NCI-H524 (cell line): Measurements from ENCODE around the gene GPR141.
"Not testable (repeated sequence)": the region's sequence is repeated elsewhere in the genome, so short reads cannot be mapped to it uniquely, and the experiment has no call there.

Experiments
- DNase-seq, 2 experiments: peaks; one replicate each; lab custom pipeline; 2025; lab: John Stamatoyannopoulos, UW

Gene GPR141

DNA sequence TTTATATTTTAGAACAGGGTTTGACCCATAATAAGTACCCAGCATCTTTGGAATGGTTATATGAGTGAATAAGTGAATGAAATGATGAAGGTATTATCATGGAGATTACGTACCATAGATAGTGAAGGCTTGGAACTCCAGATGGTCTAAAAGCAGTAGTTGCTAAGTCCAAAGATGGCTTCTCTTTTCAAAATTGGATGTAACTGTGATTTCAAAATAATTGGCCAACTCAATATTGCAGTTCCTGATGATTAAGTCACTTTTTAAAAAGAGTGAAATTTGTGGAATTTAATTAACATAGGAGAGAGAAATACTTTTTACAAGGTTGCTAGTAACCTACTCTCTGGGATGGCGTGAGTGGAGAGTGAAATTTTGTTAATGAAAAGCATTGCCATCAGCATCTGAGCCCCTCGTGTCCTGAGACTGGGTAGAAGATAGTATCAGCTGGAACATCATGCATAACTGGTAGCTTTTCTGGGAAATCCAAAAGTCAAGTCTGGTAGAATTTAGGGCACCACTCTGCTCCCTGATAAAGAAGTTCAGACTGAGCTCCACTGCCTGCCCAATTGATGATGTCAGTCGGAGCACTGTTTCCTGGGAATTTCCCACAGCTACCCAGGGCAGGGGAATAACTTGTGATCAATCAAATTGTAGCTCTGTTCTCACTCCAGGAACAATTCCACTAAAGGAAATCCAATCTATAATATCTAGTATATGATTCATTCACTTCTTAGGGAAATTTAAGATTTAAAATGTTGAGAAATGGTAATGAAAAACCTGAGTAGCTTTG, 3.2 kb downstream of the GPR141 start:
- no peak for DNase-seq

DNA sequence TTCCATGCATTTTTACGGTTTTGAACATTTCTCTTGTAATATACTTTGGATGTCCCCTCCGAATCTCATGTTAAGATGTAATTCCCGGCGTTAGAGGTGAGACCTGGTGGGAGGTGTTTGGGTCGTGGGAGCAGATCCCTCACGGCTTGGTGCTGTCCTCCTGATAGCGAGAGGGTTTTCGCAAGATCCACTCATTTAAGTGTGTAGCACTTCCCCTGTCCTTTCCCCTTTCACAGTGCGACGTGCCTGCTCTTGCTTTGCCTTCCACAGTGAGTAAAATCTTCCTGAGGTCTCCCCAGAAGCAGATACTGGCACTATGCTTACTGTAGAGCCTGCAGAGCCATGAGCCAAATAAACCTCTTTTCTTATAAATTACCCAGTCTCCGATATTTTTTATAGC, 6.6 kb downstream of the GPR141 start:
- no peak for DNase-seq

DNA sequence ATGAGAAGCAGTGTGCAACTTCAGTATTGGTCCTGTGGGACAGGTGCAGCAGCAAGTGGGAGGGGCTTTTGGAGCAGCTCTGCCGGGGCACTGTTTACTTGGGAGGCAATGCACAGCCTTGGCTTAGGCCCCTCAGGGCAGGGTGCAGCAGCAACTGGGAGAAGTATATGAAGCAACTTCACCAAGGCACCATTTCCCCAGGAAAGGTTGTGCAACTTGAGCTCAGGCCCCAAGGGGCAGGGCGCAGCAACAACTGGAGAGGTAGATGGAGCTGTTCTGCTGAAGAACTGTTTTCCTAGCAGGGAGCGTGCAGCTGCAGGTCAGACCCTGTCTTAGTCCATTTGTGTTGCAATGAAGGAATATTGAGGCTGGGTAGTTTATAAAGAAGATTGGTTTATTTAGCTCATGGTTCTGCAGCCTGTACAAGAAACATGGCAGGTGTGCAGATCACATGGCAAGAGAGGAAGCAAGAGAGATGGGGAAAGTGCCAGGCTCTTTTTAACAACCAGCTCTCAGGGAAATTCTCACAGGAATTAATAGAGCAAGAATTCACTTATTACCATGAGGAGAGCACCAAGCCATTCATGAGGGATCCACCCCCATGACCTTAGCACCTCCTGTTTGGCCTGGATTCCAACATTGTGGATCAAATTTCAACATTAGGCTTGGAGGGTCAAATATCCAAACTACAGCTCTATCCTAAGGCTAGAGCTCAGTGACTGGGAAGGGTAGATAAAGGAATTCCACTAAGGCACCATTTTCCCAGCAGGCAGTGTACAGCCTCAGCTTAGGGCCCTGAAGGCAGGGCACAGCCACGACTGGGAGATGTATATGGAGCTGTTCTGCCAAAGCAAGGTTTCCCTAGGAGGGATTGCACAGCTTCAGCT, 10.9 kb downstream of the GPR141 start:
- DNase-seq, result peak in 1 of 2 experiments; percentile 11

DNA sequence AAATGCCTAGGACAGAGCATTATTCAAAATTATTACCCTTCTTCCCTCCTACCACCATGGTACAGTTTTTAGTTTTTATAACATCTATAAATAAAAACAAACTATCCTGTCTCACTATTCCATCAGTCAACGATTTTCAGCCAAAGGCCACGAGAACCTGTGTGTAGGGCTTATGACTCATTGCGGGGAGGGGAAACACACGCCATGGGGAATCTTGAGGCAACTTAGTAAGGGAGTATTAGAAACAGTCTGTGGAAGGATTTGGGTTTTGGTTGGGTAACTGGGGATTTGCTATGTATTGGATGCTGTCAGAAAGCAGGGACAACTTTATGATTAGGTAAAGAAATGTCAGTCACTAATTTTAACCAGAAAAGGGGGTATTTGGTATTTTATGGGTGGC, 14.7 kb downstream of the GPR141 start:
- no peak for DNase-seq

DNA sequence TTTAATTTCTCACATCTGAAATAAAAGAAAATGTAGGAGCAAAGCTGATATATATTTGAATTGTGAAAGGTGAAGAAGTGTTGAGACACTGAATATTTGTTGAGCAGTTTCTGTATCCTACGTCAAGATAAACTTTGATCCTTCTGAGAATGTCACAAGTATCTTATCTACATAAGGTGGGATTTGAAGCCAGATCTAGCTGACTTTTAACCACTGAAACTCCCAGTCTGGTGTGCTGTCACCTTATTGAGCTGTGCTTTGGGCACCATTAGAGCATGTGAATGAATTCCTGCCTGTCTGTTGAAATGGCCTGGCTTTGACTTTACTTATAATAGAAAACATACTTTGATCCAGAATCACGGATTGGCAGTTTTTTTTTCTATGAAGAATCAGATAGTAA, 15.2 kb downstream of the GPR141 start:
- DNase-seq, result no peak

DNA sequence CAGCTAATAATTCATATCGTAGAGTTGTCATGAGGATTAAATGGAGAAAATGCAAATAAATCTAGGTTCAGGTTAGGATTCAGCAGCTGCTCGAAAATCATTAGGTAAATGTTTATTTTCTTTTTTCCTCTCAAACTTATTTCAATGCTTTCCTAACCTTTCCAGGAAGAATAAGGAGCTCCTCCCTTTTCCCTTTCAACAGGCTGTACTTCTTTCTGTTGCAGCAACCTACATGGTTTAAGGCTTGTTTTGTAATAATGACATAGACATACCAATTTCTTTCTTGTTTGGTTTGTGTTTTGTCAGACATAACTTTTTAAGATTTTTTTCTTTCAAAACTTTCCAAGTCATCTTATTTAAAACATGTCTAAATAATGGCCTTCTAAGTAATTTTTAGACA, 18.2 kb downstream of the GPR141 start:
- DNase-seq, result no peak

DNA sequence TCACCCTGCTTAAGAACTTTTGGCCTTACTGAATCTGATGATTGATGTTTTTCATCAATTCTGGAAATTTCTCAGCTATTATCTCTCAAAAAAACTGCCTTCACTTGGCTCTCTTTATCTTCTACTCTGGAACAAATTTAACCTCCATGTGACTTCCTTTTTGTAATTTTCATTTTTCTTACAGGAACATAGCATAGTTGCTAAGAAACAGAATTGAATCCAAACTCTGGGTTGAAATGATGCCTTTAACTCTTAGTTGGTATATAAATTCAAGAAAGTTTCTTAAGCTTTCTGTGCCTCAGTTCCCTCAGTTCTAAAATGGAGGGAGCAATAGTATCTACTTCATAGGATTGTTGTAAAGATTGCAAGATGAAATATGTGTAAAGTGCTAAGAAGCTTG, 19.8 kb downstream of the GPR141 start:
- DNase-seq, result no peak

DNA sequence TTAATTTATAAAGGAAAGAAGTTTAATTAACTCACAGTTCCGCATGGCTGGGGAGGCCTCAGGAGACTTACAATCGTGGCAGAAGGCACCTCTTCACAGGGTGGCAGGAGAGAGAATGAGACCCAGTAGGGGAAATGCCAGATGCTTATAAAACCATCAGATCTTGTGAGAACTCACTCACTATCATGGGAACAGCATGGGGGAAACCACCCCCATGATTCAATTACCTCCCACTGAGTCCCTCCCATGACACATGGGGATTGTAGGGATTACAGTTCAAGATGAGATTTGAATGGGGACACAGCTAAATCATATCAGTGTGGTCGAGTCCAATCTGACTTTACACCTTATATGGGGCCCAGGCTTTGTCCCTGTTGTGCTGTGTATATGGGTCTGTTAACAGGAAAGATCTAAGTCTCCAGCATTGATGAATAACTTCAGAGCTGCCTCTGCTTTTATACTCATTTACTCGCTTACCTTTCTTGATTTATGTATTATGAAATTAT, 20.8 kb downstream of the GPR141 start:
- DNase-seq, result not testable (repeated sequence)

DNA sequence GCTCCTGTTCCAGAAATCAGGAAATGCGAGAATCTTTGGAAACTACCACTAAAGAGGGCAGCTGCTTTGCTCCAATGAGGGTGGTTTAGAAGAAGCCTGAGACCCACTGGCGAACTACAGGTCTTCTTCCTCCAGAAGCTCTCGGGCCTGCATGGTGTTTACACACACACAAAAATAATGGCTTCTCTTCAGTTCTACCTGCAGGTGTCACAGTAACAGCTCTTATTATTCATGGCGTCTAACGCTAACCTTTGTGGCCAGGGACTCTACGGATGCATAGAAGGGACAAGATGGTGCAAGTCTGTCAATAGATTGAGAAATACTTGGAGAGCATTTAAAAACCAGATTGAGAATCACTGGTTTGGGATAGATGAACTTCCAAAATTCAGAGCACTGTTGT, 22.4 kb downstream of the GPR141 start:
- DNase-seq, result no peak

DNA sequence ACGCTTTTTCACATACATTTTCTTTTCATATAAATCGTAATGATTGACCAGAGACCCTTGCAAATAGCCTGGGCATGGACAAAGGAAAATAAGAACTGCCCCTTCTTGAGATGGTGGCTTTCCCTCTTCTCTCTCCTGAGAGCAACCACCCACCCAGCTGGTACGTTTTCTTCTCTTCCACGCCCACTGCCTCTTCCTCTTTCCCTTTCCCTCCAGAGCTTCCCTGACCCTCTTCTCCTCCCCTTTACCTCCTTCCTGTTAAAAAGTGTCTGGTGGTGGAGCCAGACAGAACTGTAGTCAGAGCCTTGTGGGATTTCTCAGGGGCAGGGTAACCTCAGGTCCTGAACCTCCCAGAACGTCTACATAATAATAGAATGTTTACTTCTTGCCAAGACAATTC, 23.2 kb downstream of the GPR141 start:
- DNase-seq, result no peak

DNA sequence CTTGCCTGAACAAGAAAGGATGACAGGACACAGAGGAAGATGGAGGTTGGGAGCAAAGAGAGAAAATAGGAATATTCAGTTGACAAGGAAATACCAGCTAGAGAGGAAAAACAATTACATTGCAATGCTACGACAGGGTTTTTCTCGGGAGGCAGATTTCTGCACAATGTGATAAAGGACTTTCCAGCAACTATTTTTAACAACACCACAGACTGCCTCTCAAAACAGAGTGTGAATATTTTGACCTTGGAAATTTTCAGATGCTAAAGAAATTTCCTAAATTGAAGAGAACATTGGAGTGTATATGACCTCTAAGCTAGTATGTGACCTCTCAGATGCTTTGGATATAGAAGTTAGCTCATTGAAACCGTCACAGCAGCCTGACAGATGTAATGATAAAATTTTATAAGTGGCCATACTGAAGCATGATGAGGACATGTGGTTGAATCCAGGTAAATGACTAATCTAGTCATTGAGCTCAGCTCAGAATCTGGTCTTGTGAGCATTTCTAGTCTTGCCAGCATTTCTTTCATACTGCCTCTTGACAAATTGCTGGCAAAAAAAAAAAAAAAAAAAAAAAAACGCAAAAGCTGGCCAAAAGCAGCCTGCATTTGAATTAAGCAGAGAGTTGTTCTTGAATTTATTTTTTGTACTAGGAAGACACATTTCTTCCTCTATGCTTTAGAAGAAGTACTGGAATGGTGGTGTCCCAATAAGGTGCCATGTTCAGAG, 24.4 kb downstream of the GPR141 start:
- no peak for DNase-seq

DNA sequence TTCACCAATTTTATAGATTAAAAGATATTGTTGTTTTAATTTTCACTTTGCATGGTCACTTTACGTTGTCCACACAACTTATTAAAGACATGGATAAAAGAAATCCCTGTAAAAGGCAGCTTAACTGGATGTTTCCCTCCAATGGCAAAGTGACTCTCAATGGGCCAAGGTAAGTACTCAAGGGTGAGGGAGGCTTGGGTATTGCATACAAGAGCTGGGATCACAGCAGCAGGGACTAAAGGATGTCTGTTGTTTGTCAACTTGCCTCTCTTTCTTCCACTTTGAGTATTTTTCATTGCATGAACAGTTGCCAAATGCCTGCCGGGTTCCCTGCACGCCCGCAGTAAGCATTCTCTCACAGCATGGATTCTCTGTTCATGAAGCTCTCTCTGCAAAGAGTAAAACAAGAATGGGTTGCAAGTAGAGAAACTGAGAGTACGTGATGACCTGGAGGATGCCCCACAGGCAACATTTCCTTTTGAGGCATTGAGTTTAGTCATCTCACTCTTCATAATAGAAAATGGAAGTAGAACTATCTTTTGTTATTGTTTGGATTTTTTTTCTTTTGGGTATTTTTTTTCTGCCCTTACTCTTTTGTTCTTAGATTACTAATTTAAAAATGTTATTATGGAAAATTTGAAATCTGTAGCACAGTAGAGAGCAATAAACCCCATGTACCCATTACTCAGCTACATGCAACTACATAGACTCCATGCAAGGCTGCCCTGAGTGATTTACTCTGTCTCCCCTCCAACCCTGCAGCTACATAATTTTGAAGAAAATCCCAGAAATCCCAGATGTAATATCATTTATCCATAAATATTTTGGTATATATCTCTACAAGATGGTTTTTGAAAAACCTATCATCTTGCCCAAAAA, 26.3 kb downstream of the GPR141 start:
- DNase-seq, result no peak

DNA sequence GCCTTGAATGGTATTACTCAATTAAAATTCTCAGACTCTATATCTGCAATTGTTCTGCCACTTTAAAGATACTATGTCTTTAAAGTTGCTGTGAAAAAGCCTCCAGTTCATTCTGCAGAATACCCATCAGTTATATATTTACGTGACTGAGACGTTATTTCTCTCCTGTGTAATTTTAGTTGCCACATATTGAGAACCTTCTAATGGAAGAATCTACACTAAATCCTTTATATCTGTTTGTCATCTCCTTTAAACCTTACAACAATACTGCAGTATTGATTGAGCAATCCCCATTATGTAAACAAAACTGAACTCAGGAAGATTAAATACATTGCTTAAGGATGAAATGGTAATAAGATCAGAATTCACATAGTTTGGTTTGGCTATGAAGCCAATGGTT, 30.0 kb downstream of the GPR141 start:
- DNase-seq, result no peak

DNA sequence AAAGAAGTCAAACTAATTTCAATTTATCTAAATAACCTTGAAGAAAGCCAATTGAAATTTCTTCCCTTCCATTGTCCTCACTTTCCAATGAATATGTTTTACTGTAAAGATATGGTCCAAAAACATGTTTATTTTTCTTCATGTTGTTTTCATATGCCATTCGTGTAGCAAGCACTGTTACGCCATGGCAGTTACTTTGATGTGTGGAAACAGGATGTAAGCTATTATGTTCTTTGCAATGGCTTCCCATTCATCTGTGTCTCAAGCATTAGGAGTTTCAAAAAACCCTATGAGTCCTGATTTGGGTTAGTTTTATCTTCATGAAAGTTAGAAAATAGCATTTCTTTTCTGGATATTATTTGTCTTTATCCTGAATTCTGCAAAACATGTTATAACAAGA, 31.0 kb downstream of the GPR141 start:
- no peak for DNase-seq

DNA sequence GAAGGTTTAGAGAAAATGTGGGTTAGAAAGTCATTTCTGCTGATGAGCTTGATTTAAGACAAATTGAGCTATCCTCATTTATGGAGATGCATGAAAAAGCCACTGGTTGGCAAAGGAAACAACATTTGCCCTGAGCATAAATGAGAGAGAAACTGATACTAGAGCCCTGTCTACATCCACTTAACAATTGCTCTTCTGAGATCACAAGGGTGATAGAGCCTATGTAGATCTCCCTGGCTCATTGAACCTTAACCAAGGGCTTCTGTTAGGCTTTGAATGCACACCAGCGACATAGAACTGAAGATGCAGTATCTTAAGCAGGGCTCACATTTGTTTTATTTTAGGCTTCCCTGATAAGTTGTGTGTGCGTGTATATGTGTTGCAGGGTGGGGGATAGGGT, 35.0 kb downstream of the GPR141 start:
- no peak for DNase-seq

DNA sequence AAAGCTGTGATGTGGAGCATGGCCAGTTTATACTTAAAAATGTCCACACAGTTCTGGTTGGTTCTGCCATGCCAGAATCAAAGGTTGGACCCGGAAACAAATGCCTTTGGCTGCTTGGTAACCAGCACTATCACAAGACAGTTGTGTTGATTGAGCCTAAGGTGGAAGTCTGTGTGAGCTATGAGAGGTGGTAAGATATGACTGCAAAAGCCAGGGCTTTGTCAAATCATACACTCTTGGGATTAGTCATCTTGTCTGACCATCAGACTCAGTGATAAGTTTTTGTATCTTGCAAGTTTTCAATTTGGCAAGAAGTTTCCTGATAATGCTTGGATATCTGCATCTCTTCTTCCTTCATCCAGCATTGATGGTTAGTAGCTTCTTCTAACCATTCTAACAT, 35.5 kb downstream of the GPR141 start:
- DNase-seq, result no peak

DNA sequence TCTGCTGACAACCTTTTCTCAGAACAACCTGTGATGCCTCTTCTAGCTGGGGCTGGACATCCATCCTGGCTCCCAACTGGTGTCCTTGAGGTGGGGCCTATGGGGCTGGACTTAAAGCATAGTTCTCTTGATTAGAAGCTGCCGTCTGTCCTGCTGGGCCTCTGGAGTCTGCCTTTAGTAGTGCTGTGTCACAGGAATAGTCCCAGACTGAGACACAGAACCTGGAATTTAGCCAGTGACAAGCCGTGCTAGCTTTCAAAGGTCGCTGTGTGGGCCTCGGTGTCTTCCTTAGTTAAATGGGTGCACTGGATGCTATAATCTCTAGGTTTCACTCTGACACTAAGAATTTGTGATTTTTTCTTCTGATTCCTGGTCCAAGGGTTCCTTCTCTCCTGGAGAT, 41.2 kb downstream of the GPR141 start:
- no peak for DNase-seq

DNA sequence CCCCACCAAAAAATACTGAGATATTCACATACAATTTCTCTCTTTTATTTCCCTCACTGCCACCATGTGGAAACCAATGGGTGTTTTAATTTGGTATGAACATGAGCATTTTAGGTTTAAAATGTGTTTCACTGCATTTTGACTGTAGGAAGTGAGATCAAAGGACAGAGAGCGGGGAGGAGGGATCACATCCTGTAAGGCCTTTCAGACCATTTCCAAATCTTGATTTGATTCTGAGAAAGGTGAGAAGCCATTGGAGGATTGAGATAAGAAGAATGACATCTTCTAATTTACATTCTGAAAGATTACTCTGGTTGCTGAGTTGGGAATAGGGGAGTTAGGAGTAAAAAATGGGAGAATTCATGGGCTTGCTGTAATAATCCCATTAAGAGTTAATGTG, 42.5 kb downstream of the GPR141 start:
- DNase-seq, result no peak

DNA sequence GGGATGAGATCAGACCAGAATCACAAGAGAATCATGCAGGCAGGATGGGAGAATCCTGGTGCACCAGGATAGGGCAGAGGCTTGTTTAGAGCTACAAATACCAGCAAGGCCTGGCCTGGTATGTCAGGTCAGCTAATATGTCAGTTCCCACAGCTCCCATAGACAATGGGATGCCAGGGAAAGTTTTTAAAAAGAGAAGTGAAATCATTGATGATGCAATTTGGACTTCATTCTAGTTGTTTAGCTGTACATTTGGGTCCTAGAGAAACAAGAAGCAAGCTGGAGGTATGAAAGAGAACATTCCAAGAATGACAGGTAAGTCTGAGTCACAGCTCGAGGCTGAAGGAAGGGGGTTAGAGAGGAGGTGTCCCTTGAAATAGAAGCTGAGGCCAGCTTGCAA, 45.2 kb downstream of the GPR141 start:
- DNase-seq, result no peak

DNA sequence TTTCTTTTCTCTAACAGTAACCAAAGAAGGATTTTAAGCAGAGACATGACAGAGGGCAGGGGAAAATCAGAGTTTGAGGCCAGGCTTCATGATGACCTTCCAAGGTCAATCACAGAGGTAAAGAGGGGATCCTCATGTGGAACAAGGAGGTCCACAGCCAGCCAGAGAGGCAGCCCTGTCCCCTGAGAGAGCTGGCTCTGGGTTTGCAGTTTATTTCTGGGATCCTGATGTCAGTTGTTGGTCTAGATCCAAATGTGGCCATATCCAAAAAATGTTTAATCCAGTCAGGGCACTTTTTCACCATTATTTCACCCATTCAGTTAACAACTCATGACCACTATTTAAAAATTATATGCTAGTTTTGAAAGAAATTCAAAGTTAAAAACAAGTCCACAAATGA, 45.6 kb downstream of the GPR141 start:
- no peak for DNase-seq

DNA sequence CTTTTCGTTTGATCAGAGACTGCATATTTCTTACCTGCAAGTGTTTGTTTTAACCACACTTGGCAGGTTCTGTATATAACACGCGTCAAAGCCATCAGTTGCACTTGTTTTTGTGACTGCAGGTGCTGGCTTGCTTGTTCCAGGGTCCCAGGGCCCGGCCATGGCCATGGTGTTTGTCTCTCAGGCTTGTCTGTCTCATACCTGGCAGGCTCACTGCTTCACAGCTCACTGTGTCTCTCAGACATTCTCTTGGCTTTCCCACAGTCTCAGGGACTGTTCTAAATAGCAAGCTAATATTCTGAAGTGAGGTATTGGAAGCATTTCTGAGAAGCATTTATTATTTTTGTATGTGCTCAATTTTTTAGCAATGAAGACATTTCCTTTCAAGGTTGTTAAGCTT, 46.9 kb downstream of the GPR141 start:
- DNase-seq, result no peak

DNA sequence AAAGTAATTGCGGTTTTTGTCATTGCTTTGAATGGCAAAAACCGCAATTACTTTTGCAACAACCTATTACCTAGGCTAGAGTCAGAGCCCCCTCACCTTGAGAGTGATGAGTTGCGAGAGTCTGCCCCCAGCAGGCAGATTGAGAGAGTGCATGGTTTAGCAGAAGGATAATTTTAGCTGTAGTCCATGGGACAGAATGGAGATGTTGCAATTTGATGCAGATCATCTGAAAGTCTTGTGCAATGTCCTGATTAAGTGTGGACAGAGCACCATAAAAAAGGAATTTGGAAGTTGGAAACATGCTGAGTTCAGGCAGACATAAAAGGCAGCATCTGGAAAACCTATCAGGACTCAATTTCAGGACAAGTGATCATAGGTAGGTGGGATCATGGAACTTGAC, 48.7 kb downstream of the GPR141 start:
- peak; percentile 28 to 41 for DNase-seq
